Neural cell (in vitro differentiated cells): ENCODE data around the gene RSPO4. TPM values are rescaled to one million over a fixed set of nuclear protein-coding genes. Genes with fewer than 3 reads are reported as not detected.

Source experiments
- H2AFZ ChIP-seq: fragments of 200-600, 300-800 bp; sonication (generic), shearing (Covaris generic); 2 replicates; pipeline ENCODE4 v1.6.0; 2014; ENCODE audit warnings: low read depth, mild to moderate bottlenecking, antibody characterized with exemption, low read length, moderate library complexity
- H3F3A ChIP-seq: fragments of 200-600 bp; shearing (Covaris generic); 2 replicates; pipeline ENCODE4 v1.6.1; 2016; ENCODE audit warnings: mild to moderate bottlenecking, moderate library complexity, mixed read lengths, antibody characterized with exemption, low read length; ENCODE audit not compliant: insufficient read depth, poor library complexity, severe bottlenecking
- H3K27ac ChIP-seq: fragments of 200-600, 300-800 bp; sonication (generic), shearing (Covaris generic); 2 replicates; pipeline ENCODE4 v1.5.1; 2014; ENCODE audit warnings: mild to moderate bottlenecking, low read length, moderate library complexity
- H3K27me3 ChIP-seq: fragments of 300-800, 200-600 bp; sonication (generic), shearing (Covaris generic); 2 replicates; pipeline ENCODE4 v1.6.0; 2014; ENCODE audit warnings: mild to moderate bottlenecking, low read depth, low read length, moderate library complexity; ENCODE audit not compliant: insufficient read depth
- H3K36me3 ChIP-seq: fragments of 300-800, 200-600 bp; sonication (generic), shearing (Covaris generic); 2 replicates; pipeline ENCODE4 v1.5.1; 2014; ENCODE audit warnings: mild to moderate bottlenecking, antibody characterized with exemption, low read length, moderate library complexity; ENCODE audit not compliant: insufficient read depth
- H3K4me2 ChIP-seq: fragments of 300-800, 200-600 bp; sonication (generic), shearing (Covaris generic); 2 replicates; pipeline ENCODE4 v1.6.0; 2014; ENCODE audit warnings: mild to moderate bottlenecking, low read length
- H3K4me3 ChIP-seq: fragments of 300-800, 200-600 bp; sonication (generic), shearing (Covaris generic); 2 replicates; pipeline ENCODE4 v1.5.1; 2014; ENCODE audit warnings: mild to moderate bottlenecking, low read length, moderate library complexity
- H3K79me2 ChIP-seq: fragments of 200-600 bp; shearing (Covaris generic); replicated peaks from 2 replicates; pipeline ENCODE4 v1.6.0; 2014; ENCODE audit warnings: mild to moderate bottlenecking, low read length, moderate library complexity; ENCODE audit not compliant: insufficient read depth
- H3K9ac ChIP-seq: fragments of 300-800, 200-600 bp; sonication (generic), shearing (Covaris generic); 2 replicates; pipeline ENCODE4 v1.6.1; 2016; ENCODE audit warnings: mild to moderate bottlenecking, low read length, mixed read lengths
- H3K9me2 ChIP-seq: fragments of 200-600 bp; shearing (Covaris generic); 2 replicates; pipeline ENCODE4 v1.6.1; 2016; ENCODE audit warnings: mild to moderate bottlenecking, low read length, mixed read lengths; ENCODE audit not compliant: insufficient read depth
- H3K9me3 ChIP-seq: fragments of 200-600, 300-800 bp; sonication (generic), shearing (Covaris generic); 2 replicates; pipeline ENCODE4 v1.6.1; 2016; ENCODE audit warnings: mild to moderate bottlenecking, mixed run types, low read length, moderate library complexity, mixed read lengths
- H4K20me1 ChIP-seq: fragments of 200-600 bp; shearing (Covaris generic); 2 replicates; pipeline ENCODE4 v1.6.1; 2016; ENCODE audit warnings: mild to moderate bottlenecking, mixed run types; ENCODE audit not compliant: insufficient read depth
- EP300 ChIP-seq: fragments of 450-650 bp; conservative IDR thresholded peaks from 2 replicates; pipeline ENCODE4 v1.6.1; 2014; ENCODE audit warnings: antibody characterized with exemption, mild to moderate bottlenecking, moderate library complexity; ENCODE audit not compliant: poor library complexity, severe bottlenecking
- EZH2 ChIP-seq: fragments of 200-600, 300-800 bp; shearing (Covaris generic), sonication (generic); IDR thresholded peaks from 2 replicates; pipeline ENCODE4 v1.6.1; 2014; ENCODE audit warnings: antibody characterized with exemption, low read length, borderline replicate concordance, mild to moderate bottlenecking; ENCODE audit not compliant: insufficient read depth, poor library complexity, severe bottlenecking
- MXI1 ChIP-seq: fragments of 450-650 bp; conservative IDR thresholded peaks from 2 replicates; pipeline ENCODE4 v1.6.1; 2014; ENCODE audit warnings: antibody characterized with exemption, mild to moderate bottlenecking; ENCODE audit not compliant: poor library complexity, severe bottlenecking
- POLR2AphosphoS5 ChIP-seq: IDR thresholded peaks from 2 replicates; pipeline ENCODE4 v1.6.1; 2012
- RAD21 ChIP-seq: fragments of 450-650 bp; conservative IDR thresholded peaks from 2 replicates; pipeline ENCODE4 v1.6.1; 2014; ENCODE audit warnings: antibody characterized with exemption, mild to moderate bottlenecking, moderate library complexity
- SMC3 ChIP-seq: fragments of 450-650 bp; conservative IDR thresholded peaks from 2 replicates; pipeline ENCODE4 v1.6.1; 2014; ENCODE audit warnings: antibody characterized with exemption, mild to moderate bottlenecking, moderate library complexity; ENCODE audit not compliant: poor library complexity
- TAF1 ChIP-seq: IDR thresholded peaks from 2 replicates; pipeline ENCODE4 v1.6.1; 2012; ENCODE audit warnings: low read depth
- polyA plus RNA-seq: library from polyadenylated mRNA; depleted of rRNA; stranded (reverse); fragments of >200 nt; gene quantifications from 2 replicates; pipeline ENCODE4 v1.2.3, GENCODE V29; 2014
- TF ChIP-seq, protein P1 (sequence below): fragments of 450-650 bp; IDR thresholded peaks from 2 replicates; pipeline ENCODE4 v1.5.1; 2014; ENCODE audit warnings: antibody characterized with exemption, mild to moderate bottlenecking, moderate library complexity; ENCODE audit not compliant: poor library complexity, severe bottlenecking
- TF ChIP-seq, protein P2 (sequence below): IDR thresholded peaks from 2 replicates; pipeline ENCODE4 v1.6.1; 2012; ENCODE audit warnings: borderline replicate concordance

RSPO4 gene
- polyA plus RNA-seq, 1 donor from 2014 or later = 0.19 TPM

DNA sequence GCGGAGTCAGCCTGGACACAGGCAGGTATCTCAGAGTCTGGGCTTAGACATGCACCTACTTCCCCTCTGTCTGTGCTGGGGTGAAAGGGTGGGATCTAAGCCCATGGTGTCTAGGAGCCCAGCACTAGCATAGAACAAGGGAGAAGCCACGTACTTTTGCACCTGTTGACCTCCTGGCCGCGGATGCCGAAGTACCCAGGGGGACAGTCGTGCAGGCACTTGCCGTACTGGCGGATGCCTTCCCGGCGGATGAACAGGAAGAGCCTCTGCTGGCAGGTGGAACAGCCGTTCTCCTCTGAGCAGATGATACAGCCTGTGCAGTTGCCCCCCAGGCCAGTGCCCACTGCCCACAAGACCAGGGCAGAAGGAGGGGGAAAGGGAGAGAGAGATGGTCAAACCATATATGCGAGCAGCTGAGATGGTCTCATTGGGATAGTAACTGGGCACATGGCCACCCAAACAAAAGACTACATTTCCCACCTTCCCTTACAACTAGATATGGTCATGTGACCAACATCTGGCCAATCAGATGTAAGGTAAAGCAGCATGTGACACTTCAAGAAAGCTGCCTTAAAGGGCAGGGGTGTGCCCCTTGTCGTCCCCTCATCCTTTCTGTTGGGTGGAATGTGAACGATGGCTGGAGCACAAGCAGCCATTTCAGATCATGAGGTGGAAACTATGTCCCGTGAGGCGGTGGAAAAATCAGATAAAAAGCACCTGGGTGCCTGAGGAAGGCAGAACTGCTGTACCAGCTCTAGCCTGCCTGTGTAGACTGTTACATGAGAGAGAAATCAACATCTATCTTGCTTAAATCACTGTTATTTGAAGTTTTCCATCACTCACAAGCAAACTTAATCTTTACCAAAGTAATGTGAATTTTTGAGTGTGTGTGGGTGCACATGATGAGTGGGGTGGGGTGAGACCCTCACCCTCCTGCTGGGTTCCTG, 34.0 kb downstream of the RSPO4 start:
- Histone ChIP-seq H3K9me3 (no peaks in the 10 kb centered on the region), H3K27me3 (no peaks in the 10 kb centered on the region), H3K4me3 (no peak overlapping the region), H4K20me1 (no peaks in the 10 kb centered on the region), H3K9me2 (no peaks in the 10 kb centered on the region), H2AFZ (no peak overlapping the region), H3F3A (no peaks in the 10 kb centered on the region), H3K36me3 (no peaks in the 10 kb centered on the region), H3K4me2 (no peak overlapping the region), H3K9ac (no peak overlapping the region), H3K79me2 (no peaks in the 10 kb centered on the region), H3K27ac (no peak overlapping the region)
- TF ChIP-seq SMC3 (no peak), MXI1 (no peak), TAF1 (no peak), EZH2 (no peak), EP300 (no peak), RAD21 (no peak)
- TF ChIP-seq, protein P1, sequence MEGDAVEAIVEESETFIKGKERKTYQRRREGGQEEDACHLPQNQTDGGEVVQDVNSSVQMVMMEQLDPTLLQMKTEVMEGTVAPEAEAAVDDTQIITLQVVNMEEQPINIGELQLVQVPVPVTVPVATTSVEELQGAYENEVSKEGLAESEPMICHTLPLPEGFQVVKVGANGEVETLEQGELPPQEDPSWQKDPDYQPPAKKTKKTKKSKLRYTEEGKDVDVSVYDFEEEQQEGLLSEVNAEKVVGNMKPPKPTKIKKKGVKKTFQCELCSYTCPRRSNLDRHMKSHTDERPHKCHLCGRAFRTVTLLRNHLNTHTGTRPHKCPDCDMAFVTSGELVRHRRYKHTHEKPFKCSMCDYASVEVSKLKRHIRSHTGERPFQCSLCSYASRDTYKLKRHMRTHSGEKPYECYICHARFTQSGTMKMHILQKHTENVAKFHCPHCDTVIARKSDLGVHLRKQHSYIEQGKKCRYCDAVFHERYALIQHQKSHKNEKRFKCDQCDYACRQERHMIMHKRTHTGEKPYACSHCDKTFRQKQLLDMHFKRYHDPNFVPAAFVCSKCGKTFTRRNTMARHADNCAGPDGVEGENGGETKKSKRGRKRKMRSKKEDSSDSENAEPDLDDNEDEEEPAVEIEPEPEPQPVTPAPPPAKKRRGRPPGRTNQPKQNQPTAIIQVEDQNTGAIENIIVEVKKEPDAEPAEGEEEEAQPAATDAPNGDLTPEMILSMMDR = no peak

DNA sequence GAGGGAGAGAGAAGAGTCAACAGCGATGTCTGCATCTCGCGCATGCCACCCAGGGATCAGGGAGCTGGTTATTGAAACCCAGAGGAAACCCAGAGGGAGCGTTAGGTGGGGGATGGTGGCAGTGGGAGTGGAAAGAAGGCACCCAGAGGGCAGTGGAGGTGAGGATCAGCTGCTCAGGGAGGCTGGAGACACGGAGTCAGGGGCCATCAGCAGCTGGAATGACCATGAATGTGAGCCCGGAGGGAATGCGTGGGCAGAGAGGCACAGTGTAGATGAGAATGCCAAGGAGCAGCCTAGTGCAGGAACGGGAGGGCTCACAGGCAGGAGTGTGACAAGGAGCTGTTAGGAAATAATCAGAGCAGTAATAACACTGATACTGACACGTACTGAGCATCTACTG, 36.2 kb downstream of the RSPO4 start:
- Histone ChIP-seq H3K27ac (no peak overlapping the region), H3K27me3 (no peaks in the 10 kb centered on the region), H3K79me2 (no peaks in the 10 kb centered on the region), H3K36me3 (no peaks in the 10 kb centered on the region), H3K9ac (no peak overlapping the region), H3K9me2 (no peaks in the 10 kb centered on the region), H4K20me1 (no peaks in the 10 kb centered on the region), H3K4me2 (no peak overlapping the region), H3F3A (no peaks in the 10 kb centered on the region), H2AFZ (no peak overlapping the region), H3K4me3 (no peak overlapping the region), H3K9me3 (no peaks in the 10 kb centered on the region)
- TF ChIP-seq POLR2AphosphoS5 (no peak), SMC3 (no peak), EP300 (no peak), MXI1 (no peak), RAD21 (no peak), TAF1 (no peak), EZH2 (no peak)
- TF ChIP-seq, protein P1 = no peak
- TF ChIP-seq, protein P2, sequence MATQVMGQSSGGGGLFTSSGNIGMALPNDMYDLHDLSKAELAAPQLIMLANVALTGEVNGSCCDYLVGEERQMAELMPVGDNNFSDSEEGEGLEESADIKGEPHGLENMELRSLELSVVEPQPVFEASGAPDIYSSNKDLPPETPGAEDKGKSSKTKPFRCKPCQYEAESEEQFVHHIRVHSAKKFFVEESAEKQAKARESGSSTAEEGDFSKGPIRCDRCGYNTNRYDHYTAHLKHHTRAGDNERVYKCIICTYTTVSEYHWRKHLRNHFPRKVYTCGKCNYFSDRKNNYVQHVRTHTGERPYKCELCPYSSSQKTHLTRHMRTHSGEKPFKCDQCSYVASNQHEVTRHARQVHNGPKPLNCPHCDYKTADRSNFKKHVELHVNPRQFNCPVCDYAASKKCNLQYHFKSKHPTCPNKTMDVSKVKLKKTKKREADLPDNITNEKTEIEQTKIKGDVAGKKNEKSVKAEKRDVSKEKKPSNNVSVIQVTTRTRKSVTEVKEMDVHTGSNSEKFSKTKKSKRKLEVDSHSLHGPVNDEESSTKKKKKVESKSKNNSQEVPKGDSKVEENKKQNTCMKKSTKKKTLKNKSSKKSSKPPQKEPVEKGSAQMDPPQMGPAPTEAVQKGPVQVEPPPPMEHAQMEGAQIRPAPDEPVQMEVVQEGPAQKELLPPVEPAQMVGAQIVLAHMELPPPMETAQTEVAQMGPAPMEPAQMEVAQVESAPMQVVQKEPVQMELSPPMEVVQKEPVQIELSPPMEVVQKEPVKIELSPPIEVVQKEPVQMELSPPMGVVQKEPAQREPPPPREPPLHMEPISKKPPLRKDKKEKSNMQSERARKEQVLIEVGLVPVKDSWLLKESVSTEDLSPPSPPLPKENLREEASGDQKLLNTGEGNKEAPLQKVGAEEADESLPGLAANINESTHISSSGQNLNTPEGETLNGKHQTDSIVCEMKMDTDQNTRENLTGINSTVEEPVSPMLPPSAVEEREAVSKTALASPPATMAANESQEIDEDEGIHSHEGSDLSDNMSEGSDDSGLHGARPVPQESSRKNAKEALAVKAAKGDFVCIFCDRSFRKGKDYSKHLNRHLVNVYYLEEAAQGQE = no peak
